Suprapubic skin (tissue), 3 donors: ENCODE data around the gene ALPG.

Source experiments
- EP300 ChIP-seq: sonication (generic); formaldehyde crosslinking; IDR thresholded peaks from one replicate; pipeline ENCODE4 v1.6.1; 2017; ENCODE audit warnings: antibody characterized with exemption
- POLR2A ChIP-seq, 2 donors: fragments of 450-650 bp; IDR thresholded peaks; one replicate each; pipeline ENCODE4 v1.6.1; 2017; ENCODE audit warnings: antibody characterized with exemption in 2 of 2, mild to moderate bottlenecking in 2 of 2, moderate library complexity in 2 of 2
- TF ChIP-seq, protein P1 (sequence below), 2 donors: fragments of 200-600 bp in 1 of 2; fragments of 450-650 bp in 1 of 2; sonication (generic) in 1 of 2; IDR thresholded peaks; one replicate each; pipeline ENCODE4 v1.5.1; 2016 to 2019; ENCODE audit warnings: antibody characterized with exemption in 2 of 2, mild to moderate bottlenecking in 1 of 2, moderate library complexity in 1 of 2

DNA sequence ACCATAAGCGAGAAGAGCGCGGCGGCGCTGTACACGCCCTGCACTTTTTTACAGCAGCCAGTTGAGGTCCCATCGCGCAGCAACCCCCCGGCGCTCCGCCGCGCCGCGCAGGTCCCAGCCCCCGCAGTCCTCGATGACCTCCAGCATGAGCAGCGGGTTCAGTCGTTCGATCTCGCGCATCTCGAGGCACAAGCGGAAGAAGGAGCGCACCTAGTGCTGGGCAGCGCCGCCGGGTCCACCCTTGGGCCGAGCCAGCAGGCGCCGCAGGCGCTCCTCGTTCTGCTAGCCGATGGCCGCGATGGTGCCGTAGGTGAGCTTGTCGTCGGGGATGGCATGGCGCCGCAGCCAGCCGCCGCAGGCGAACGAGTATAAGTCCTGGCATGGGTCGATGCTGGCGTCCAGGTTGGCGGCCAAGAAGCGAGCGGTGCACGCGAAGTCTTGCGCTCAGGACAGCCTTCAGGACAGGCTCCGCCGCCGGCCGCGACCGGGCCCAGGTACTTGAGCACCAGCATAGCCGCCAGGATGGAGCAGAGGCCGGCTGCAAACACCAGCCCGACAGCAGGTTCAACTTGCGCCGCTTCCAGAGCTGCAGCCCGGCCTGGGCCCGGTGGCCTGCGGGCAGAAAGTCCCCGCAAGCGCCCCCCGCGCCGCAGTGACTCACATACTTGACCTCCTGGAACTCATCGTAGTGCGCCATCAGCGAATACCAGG, 19.7 kb upstream of the ALPG start:
- TF ChIP-seq, protein P1, sequence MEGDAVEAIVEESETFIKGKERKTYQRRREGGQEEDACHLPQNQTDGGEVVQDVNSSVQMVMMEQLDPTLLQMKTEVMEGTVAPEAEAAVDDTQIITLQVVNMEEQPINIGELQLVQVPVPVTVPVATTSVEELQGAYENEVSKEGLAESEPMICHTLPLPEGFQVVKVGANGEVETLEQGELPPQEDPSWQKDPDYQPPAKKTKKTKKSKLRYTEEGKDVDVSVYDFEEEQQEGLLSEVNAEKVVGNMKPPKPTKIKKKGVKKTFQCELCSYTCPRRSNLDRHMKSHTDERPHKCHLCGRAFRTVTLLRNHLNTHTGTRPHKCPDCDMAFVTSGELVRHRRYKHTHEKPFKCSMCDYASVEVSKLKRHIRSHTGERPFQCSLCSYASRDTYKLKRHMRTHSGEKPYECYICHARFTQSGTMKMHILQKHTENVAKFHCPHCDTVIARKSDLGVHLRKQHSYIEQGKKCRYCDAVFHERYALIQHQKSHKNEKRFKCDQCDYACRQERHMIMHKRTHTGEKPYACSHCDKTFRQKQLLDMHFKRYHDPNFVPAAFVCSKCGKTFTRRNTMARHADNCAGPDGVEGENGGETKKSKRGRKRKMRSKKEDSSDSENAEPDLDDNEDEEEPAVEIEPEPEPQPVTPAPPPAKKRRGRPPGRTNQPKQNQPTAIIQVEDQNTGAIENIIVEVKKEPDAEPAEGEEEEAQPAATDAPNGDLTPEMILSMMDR (IDR thresholded peaks at IDR 0.05): no peak
- no peak for TF ChIP-seq POLR2A (IDR thresholded peaks at IDR 0.05)
- no peak for TF ChIP-seq EP300
